Spleen (tissue), 11 donors: Measurements from ENCODE around the gene FAS. TPM values are rescaled to one million over a fixed set of nuclear protein-coding genes. Genes with fewer than 3 reads are reported as not detected.

Experiments used
- DNase-seq: peaks from one replicate; pipeline ENCODE4 v3.0.0-alpha.2; 2020
- H3K27ac ChIP-seq, 8 donors: fragments of 200-600 bp; sonication (generic) in 7 of 8; 1 replicate in 4 of 8; 2 replicates in 4 of 8; pipeline versions ENCODE4 v1.5.0 to v1.8.0; 2016 to 2021; ENCODE audit warnings: inconsistent platforms in 4 of 8, mild to moderate bottlenecking in 4 of 8, moderate library complexity in 1 of 8
- H3K27me3 ChIP-seq, 7 donors: fragments of 200-600 bp; sonication (generic) in 6 of 7; replicated peaks in 1 of 7; 1 replicate in 4 of 7; 2 replicates in 3 of 7; pipeline versions ENCODE4 v1.5.0 to v1.8.0; 2016 to 2021; ENCODE audit warnings: inconsistent platforms in 3 of 7, mild to moderate bottlenecking in 1 of 7
- H3K36me3 ChIP-seq, 6 donors: fragments of 200-600 bp; sonication (generic) in 5 of 6; 1 replicate in 4 of 6; 2 replicates in 2 of 6; pipeline versions ENCODE4 v1.5.0 to v1.8.0; 2016 to 2021; ENCODE audit warnings: inconsistent platforms in 2 of 6
- H3K4me1 ChIP-seq, 6 donors: fragments of 200-600 bp; sonication (generic) in 5 of 6; 1 replicate in 3 of 6; 2 replicates in 3 of 6; pipeline versions ENCODE4 v1.5.0 to v1.8.0; 2016 to 2021; ENCODE audit warnings: inconsistent platforms in 3 of 6
- H3K4me3 ChIP-seq, 8 donors: fragments of 200-600 bp; sonication (generic) in 7 of 8; 1 replicate in 4 of 8; 2 replicates in 4 of 8; pipeline versions ENCODE4 v1.5.0 to v1.8.0; 2016 to 2021; ENCODE audit warnings: inconsistent platforms in 4 of 8, mild to moderate bottlenecking in 4 of 8, moderate library complexity in 2 of 8
- H3K9me3 ChIP-seq, 8 donors: fragments of 200-600 bp; sonication (generic) in 7 of 8; 1 replicate in 4 of 8; 2 replicates in 4 of 8; pipeline versions ENCODE4 v1.5.0 to v1.8.0; 2016 to 2021; ENCODE audit warnings: inconsistent platforms in 4 of 8
- POLR2A ChIP-seq, 3 donors: fragments of 450-650 bp; IDR thresholded peaks; one replicate each; pipeline ENCODE4 v1.5.1; 2017; ENCODE audit warnings: antibody characterized with exemption in 3 of 3, mild to moderate bottlenecking in 1 of 3
- POLR2AphosphoS5 ChIP-seq, 3 donors: sonication (generic); formaldehyde crosslinking; IDR thresholded peaks; one replicate each; pipeline ENCODE4 v1.5.1; 2017; ENCODE audit warnings: antibody characterized with exemption in 3 of 3
- WGBS, 5 donors: extraction: QIAGEN DNeasy Blood & Tissue Kit in 3 of 5; methylation state at CpG; one replicate each; pipeline versions ENCODE4 v1.1.5 to v1.1.7; 2013 to 2018; 5-methylcytosine and 5-hydroxymethylcytosine counted together
- intact Hi-C: fragments of 100-400 bp; cut with DNase I; formaldehyde crosslinking; loops from one replicate; pipeline ENCODE4 v1.15.0; 2023; ENCODE audit warnings: low total_unique reads
- polyA plus RNA-seq, 3 donors: library from polyadenylated mRNA; stranded (reverse); fragments of 200-250 nt; gene quantifications; one replicate each; pipeline ENCODE4 v1.2.1, GENCODE V29; 2013
- total RNA-seq, 7 donors: library from RNA; depleted of rRNA in 3 of 7; stranded (reverse); fragments of >200 nt in 3 of 7; fragmentation: NEBNext Ultra II Directional in 4 of 7; extraction: Animal tissue kit (Norgen Biotek cat#: 25700) in 4 of 7; gene quantifications; one replicate each; pipeline versions ENCODE4 v1.1.0 to v1.2.1, GENCODE V29; 2016 to 2021
- TF ChIP-seq, protein P1 (sequence below), 11 experiments: fragments of 200-600 bp in 7 of 11; fragments of 450-650 bp in 4 of 11; sonication (generic) in 4 of 11; IDR thresholded peaks in 8 of 11; conservative IDR thresholded peaks in 3 of 11; 1 replicate in 7 of 11; 2 replicates in 4 of 11; pipeline versions ENCODE4 v1.4.0 to v1.8.0; 2016 to 2021; ENCODE audit warnings: antibody characterized with exemption in 11 of 11, inconsistent platforms in 4 of 11, mild to moderate bottlenecking in 1 of 11
- donor health status: healthy with polysubstance abuse.
- donor health status: DM: no; HTN: no; CAD: no; lungs with moderate emphysema.
- donor health status: DM: no; HTN: no; CAD: no.
- donor health status: Bipolar disorder and iron deficiency.
- donor health status: healthy.
- donor health status: DM: no; HTN: no; CAD: no.
- donor health status: DM: yes; HTN: yes; CAD: no.

FAS gene
- total and polyA plus RNA-seq, 10 donors: 7.6 to 50.6 (median 30.6) TPM

- H3K36me3 ChIP-seq: no peaks in the 10 kb centered on the region
- H3K27ac ChIP-seq: no peak overlapping the region
- WGBS, 5 donors: 94 to 98% (median 95%) methylated on average over 2 of the region's 2 CpGs
- H3K27me3 ChIP-seq: no peaks in the 10 kb centered on the region
- no peak overlapping the region for H3K4me3 ChIP-seq
- intact Hi-C loops: no loop called here
- TF ChIP-seq, protein P1, sequence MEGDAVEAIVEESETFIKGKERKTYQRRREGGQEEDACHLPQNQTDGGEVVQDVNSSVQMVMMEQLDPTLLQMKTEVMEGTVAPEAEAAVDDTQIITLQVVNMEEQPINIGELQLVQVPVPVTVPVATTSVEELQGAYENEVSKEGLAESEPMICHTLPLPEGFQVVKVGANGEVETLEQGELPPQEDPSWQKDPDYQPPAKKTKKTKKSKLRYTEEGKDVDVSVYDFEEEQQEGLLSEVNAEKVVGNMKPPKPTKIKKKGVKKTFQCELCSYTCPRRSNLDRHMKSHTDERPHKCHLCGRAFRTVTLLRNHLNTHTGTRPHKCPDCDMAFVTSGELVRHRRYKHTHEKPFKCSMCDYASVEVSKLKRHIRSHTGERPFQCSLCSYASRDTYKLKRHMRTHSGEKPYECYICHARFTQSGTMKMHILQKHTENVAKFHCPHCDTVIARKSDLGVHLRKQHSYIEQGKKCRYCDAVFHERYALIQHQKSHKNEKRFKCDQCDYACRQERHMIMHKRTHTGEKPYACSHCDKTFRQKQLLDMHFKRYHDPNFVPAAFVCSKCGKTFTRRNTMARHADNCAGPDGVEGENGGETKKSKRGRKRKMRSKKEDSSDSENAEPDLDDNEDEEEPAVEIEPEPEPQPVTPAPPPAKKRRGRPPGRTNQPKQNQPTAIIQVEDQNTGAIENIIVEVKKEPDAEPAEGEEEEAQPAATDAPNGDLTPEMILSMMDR (IDR thresholded peaks at IDR 0.05 in 8 of 11, conservative IDR thresholded peaks at IDR 0.05 in 3 of 11): no peak
- TF ChIP-seq POLR2AphosphoS5 (IDR thresholded peaks at IDR 0.05) (no peak), POLR2A (IDR thresholded peaks at IDR 0.05) (no peak)
- no peak for DNase-seq
- H3K4me1 ChIP-seq: peaks cover 0 to 27% (median 10%) of the 10 kb centered on the region in 6 donors
- no peaks in the 10 kb centered on the region for H3K9me3 ChIP-seq
Observed at GRCh38 chr10:88963318-88963717, 27.3 kb upstream of the FAS start.

DNA sequence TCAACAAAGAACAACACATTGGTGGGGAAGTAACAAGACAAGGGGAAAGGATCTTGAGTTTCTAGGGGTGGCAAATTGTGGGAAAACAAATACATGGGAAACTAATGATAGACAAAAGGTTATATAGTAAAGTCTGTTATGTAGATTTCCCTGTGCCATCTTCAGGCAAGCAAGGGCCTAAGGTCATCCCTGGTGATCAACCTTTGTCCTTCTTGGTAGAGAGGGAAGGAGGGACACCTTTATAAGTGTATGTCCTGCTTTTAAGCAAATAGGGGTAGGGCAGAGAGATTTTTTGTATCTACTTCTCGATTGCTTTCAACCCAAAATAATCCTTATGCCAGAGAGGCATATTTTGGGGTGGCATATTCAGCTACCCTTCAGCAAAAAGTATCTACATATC lies 26.2 kb upstream of the FAS start:
- Histone ChIP-seq H3K27me3 (no peaks in the 10 kb centered on the region), H3K9me3 (no peaks in the 10 kb centered on the region), H3K4me1 (peaks cover 0 to 27% (median 10%) of the 10 kb centered on the region in 6 donors), H3K27ac (peak overlapping the region in 1 of 8 donors; percentile 16), H3K4me3 (no peak overlapping the region), H3K36me3 (no peaks in the 10 kb centered on the region)
- intact Hi-C loops: no loop called here
- no peak for DNase-seq
- WGBS, 5 donors: 77 to 96% (median 86%) methylated on average over 1 of the region's 1 CpG
- TF ChIP-seq, protein P1 (IDR thresholded peaks at IDR 0.05 in 8 of 11, conservative IDR thresholded peaks at IDR 0.05 in 3 of 11): no peak
- TF ChIP-seq POLR2AphosphoS5 (IDR thresholded peaks at IDR 0.05) (no peak), POLR2A (IDR thresholded peaks at IDR 0.05) (no peak)

DNA sequence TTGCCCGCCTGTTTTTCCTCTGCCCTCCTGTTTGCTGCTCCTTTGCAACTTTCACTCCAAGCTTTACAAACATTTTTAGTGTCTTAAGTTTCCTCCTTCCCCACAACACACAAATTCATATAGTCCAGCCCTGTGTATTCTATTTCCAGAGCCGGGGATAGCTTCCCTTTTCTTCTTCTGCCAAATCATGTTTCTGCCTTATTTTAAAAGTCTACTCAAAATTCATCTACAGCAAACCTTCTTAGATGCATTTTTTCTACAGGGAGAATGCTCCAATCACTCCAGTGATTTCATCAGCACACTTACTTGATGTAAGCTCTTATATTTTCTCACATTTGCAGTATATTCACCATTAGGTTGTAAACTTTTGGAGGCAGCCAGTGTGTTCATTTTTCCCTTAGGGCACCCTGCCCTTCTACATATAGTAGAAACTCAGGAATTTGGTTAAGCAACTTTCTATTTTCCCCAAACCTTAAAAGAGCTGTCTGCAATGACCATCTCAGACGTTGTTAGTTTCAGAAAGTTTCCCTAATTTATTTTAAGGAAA lies 25.7 kb upstream of the FAS start:
- Histone ChIP-seq H3K27me3 (no peaks in the 10 kb centered on the region), H3K9me3 (no peaks in the 10 kb centered on the region), H3K27ac (peak overlapping the region in 3 of 8 donors; percentile 7 to 49 (median 16)), H3K4me3 (no peak overlapping the region), H3K4me1 (peaks cover 0 to 27% (median 10%) of the 10 kb centered on the region in 6 donors), H3K36me3 (no peaks in the 10 kb centered on the region)
- DNase-seq: no peak
- TF ChIP-seq, protein P1 (IDR thresholded peaks at IDR 0.05 in 8 of 11, conservative IDR thresholded peaks at IDR 0.05 in 3 of 11): no peak
- TF ChIP-seq POLR2AphosphoS5 (IDR thresholded peaks at IDR 0.05) (no peak), POLR2A (IDR thresholded peaks at IDR 0.05) (no peak)
- intact Hi-C loops: no loop called here
- 38 to 63% (median 54%) methylated on average over 3 of the region's 3 CpGs for WGBS, 5 donors

DNA sequence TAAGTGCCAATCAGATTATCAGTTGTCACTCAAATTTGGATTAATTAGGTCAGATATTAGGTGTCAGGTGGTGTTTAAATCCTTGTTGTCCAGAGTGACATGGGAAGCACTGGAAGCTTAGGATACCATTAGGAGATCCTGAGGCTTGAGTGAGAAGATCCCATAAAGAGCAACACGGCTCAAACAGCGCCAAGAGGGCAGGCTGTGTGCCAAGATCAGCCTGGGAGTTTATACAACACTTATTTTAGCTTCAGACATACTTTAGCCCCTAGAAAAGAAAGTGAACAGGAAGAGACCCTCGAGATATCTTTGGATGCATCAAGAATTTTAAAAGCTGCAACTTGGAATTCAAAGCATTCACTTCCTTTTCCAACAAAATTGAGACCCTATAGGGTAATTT lies 23.8 kb upstream of the FAS start:
- Histone ChIP-seq H3K9me3 (no peaks in the 10 kb centered on the region), H3K27me3 (no peaks in the 10 kb centered on the region), H3K27ac (peak overlapping the region in 4 of 8 donors; percentile 17 to 49 (median 38)), H3K4me1 (peaks cover 0 to 23% (median 8%) of the 10 kb centered on the region in 6 donors), H3K36me3 (no peaks in the 10 kb centered on the region), H3K4me3 (no peak overlapping the region)
- intact Hi-C loops: no loop called here
- no peak for TF ChIP-seq POLR2A (IDR thresholded peaks at IDR 0.05)
- 58 to 81% (median 65%) methylated on average over 3 of the region's 3 CpGs for WGBS, 5 donors
- DNase-seq: no peak
